ENCODE measurements around the gene SELENON.

DNA sequence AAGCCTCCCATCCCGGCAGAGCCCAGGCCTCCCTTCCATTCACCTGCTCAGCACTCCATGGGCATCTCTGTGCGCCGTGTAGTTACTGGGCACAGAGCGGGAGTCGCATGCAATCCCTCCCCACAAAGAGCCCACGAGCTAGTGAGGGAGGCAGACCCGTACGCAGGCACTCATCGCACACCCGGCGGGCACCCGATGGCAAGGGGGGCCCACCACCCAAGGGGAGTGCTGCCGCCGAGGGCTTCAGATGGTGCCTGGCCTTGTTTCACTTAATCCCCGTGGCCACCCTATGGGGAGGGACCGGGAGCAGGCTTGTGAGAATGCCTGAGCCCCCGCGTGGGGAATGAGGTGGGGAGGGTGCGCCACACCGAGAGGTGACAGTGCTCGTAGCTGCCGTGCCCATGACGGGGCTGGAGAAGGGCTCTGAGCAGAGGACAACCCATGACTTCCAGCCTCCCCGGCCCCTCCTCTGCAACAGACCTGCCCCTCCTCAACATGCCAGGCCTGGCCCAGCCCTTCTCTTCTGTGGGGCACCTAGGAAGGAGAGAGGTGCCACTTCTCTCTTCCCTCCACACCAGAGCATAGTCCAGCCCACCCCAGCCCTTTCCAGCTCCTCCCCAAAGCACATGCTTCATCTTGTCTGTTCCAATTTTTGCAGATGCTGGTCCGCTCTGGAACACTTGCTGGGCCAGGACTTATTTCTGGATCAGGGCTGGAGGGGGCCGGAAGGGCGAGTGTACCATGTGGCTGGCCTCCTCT, 30.2 kb upstream of the SELENON start:
- TF ChIP-seq CTCF (IDR thresholded peaks at IDR 0.05) (no peak), POLR2A (IDR thresholded peaks at IDR 0.05) (no peak)
